ENCODE measurements around the gene NTN1. TPM values are rescaled to one million over a fixed set of nuclear protein-coding genes. Genes with fewer than 3 reads are reported as not detected.

NTN1 gene
- total RNA-seq, 1 donor = under 0.01 TPM

DNA sequence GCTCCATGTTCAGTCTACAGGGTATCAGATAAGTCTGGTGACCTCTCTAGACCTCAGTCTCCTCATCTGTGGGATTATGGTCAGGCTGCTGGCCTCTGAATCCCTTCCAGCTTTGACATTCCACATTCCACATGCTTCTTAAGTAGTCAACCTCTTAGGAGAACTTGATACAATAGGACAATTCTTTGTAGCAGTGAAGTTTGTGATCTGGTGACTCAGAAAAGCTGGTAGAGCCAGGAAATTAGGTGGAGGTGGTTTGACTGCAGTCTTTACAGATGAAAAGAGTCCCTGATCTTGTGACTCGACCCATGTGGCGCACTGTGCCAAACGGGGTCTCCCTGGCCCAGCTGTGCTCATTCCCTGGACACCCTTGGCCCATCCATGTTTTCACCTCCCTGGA lies 147.8 kb downstream of the NTN1 start:
- TF ChIP-seq CTCF (IDR thresholded peaks at IDR 0.05; ENCODE audit: insufficient read depth, low read depth, low read length) = no peak
- H3K4me3 ChIP-seq (ENCODE audit: low read depth, low read length) = no peak overlapping the region
- no peak for DNase-seq (ENCODE audit: low read depth)

DNA sequence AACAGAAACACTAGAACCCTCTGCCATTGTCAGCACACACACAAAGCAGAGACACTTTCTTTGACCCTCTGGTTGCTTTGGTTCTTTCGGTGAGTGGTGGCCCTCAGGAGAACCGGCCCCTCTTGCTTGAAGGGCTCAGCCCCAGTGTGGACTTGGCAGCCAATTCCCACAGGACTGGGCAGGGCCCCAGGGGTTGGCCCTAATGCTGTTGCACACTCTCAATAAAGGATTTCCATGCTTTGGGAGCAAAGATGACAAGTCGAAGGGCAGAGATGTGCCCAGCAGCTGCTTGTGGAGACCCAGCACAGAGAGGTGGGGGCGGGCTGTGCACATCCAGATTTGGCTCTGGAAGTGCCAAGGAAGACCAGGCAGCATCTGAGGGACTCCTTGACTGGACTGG lies 149.0 kb downstream of the NTN1 start:
- no peak overlapping the region for H3K4me3 ChIP-seq (ENCODE audit: low read depth, low read length)
- DNase-seq (ENCODE audit: low read depth) = no peak
- TF ChIP-seq CTCF (IDR thresholded peaks at IDR 0.05; ENCODE audit: insufficient read depth, low read depth, low read length) = no peak

- no peak overlapping the region for H3K4me3 ChIP-seq (ENCODE audit: low read depth, low read length)
- TF ChIP-seq CTCF (IDR thresholded peaks at IDR 0.05; ENCODE audit: insufficient read depth, low read depth, low read length) = no peak
- DNase-seq (ENCODE audit: low read depth) = no peak
Observed at GRCh38 chr17:9170853-9171252, 149.5 kb downstream of the NTN1 start.

DNA sequence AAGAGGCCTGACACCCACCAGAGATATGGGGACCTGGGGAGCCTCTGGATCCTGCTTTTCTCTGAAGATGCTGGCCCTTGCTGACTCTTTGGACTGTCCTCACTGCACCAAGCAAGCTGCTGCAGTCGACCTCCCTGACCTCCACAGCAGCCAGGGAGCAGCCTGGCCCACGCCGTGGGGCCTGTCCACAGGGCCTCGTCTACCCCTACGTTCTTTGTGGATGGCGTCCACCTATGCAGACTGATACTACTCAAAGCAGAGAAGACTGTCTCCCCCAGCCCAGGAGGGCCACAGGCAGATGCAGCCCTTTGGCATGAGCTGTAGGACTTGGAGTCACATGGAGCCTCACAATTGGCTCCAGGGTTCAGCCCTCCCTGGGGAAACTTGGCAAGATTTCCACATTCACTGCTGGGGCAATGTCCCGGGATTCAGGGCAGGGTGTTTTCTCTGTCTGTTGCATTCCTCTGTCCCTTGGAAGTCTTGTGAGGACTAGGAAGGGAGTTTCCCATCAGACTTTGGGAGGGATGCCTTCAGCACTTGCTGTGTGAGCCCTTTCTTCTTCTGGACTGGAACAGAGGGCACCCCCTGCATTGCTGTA lies 152.2 kb downstream of the NTN1 start:
- DNase-seq (ENCODE audit: low read depth) = no peak
- no peak for TF ChIP-seq CTCF (IDR thresholded peaks at IDR 0.05; ENCODE audit: insufficient read depth, low read depth, low read length)
- no peak overlapping the region for H3K4me3 ChIP-seq (ENCODE audit: low read depth, low read length)

DNA sequence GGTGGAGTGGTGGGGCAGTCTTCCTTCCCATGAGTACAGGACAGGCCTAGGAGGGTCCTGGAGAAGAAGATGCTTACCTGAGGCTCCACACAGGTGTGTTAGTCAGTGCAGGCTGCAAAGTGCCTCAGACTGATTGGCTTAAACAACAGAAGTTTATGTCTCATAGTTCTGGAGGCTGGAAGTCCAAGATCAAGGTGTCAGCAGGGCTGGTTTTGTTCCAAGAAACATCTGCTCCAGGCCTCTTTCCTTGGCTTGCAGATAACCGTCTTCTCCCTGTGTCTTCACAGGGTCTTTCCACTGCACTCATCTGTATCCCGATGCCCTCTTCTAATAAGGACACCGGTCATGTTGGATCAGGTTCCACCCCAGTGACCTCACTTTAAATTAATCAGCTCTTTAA lies 153.0 kb downstream of the NTN1 start:
- DNase-seq (ENCODE audit: low read depth) = no peak
- no peak for TF ChIP-seq CTCF (IDR thresholded peaks at IDR 0.05; ENCODE audit: insufficient read depth, low read depth, low read length)
- H3K4me3 ChIP-seq (ENCODE audit: low read depth, low read length) = no peak overlapping the region

GRCh38 chr17:9174779-9175574 lies 153.7 kb downstream of the NTN1 start:
- TF ChIP-seq CTCF (IDR thresholded peaks at IDR 0.05; ENCODE audit: insufficient read depth, low read depth, low read length) = no peak
- H3K4me3 ChIP-seq (ENCODE audit: low read depth, low read length) = no peak overlapping the region
- no peak for DNase-seq (ENCODE audit: low read depth)
